ENCODE measurements around the gene NDUFA6. TPM values are rescaled to one million over a fixed set of nuclear protein-coding genes. Genes with fewer than 3 reads are reported as not detected.
A peak's percentile ranks its signal among the peaks of the same experiment; 100 is the strongest.
"Not testable (repeated sequence)": the region's sequence is repeated elsewhere in the genome, so short reads cannot be mapped to it uniquely, and the experiment has no call there.

Gene NDUFA6
- total RNA-seq, result 68.3 TPM

DNA sequence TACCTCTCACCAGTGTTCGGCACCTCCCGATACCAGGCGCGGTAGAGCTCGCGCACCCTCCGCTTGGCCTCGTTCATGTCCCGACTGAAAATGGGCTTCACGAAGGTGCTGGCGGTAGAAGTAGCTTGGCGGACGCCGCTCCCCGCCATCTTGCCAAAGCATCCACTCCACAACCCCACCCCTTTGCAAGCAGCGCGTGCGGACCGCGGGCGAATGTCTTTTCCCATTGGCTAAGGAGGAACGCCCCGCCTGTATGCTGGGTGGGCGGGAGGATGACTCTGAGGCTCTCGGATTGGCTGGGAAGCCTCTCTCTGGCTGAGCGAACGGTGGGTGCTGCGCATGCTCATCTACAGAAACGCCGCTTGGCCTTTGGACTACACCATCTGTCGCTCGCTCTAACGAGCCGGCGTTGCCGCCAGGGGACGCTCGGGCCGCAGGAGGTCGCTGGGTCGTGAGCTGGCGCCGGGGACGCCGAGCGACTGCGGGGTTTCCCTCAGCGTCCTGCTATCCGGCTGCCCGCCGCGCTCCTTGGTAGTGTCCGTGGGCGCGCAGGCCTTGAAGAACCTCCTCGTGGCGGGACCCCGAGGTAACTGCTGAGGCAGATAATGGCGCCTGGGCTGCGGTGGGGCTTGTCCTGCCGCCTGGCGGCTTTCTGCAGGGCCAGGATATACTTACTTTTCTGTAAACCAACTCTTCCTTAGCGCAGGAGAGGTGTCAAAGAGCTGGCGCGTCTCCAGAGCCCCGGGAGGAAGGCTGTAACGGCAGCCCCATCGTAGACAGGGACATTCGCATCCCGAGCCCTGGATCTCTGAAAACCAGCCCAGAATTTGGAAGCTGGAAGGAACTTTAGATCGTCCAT is at the start of gene NDUFA6:
Gene NDUFA6, minus strand, starts transcription at position 177 of the 859 bp plus-strand sequence. Its CDS starts 28 bp downstream, at position 149.
- peak; percentile 100 for DNase-seq

DNA sequence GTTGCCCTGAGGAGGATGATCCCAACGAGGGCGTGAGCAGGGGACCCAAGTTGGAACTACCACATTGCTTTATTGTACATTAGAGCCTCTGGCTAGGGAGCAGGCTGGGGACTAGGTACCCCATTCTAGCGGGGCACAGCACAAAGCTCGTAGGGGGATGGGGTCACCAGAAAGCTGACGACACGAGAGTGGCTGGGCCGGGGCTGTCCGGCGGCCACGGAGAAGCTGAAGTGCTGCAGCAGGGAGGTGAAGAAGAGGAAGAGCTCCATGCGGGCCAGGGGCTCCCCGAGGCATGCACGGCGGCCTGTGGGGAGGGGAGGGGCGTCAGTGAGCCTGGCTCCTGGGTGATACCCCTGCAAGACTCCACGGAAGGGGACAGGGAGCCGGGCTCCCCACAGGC is 49.6 kb upstream of the NDUFA6 start:
- DNase-seq, result not testable (repeated sequence)

DNA sequence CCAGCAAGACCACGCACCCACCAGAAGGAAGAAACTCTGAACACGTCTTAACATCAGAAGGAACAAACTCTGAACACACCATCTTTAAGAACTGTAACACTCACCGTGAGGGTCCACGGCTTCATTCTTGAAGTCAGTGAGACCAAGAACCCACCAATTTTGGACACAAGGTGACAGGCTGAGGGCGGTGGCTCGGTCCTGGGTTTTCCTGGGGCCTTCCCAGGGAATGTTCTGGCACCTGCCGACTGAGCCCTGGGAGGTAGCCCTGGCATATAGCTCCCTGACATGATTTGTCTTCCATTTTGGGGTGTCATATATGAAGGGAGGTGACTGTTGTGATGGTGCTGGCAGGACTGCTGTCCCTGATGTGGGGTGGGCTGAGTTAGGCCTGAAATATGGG is 48.9 kb upstream of the NDUFA6 start:
- not testable (repeated sequence) for DNase-seq

DNA sequence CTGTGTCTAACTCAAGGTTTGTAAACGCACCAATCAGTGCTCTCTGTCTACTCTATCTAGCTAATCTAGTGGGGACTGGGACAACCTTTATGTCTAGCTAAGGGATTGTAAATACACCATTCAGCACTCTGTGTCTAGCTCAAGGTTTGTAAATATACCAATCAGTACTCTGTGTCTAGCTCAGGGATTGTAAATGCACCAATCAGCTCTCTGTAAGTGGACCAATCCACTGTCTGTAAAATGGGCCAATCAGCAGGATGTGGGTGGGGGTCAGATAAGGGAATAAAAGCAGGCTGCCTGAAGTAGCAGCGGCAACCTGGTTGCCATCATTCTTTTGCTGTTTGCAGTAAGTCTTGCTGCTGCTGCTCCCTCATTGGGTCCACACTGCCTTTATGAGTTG is 48.4 kb upstream of the NDUFA6 start:
- DNase-seq, result no peak

DNA sequence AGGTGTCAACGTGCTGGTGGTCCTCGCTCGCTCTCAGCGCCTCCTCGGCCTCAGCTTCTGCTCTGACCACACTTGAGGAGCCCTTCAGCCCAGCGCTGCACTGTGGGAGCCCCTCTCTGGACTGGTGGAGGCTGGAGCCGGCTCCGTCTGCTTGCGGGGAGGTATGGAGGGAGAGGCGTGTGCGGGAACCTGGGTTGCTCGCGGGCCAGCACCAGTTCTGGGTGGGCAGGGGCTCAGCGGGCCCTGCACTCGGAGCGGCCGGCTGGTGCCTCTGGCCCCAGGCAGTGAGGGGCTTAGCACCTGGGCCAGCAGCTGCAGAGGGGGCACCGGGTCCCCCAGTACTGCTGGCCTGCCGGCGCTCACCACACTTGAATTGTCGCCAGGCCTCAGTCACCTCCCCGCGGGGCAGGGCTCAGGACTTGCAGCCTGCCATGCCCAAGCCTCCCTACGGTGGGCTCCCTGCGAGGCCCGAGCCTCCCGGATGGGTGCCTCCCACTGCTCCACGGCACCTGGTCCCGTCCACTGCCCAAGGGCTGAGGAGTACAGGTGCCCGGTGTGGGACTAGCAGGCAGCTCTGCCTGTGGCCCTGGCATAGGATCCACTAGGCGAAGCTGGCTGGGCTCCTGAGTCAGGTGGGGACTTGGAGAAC is 47.7 kb upstream of the NDUFA6 start:
- DNase-seq, result no peak

DNA sequence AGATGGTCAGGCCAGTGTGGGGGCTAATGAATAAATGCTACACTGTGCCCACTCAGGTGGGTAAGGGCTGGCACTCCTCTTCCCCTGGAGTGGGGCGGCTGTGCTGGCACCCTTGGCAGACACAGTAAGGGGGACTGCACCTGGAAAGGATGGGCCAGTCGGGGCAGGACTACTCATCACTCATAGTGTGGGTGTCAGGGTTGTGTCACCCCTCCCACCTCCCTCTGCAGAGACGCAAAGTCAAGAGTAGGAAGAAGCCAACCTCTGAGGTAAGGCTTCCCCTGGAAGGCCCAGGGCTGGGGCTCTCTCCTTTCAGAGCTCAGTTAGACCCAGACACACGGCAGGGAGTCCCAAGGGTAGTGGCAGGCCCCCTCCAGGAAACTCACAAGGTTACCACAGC is 45.1 kb upstream of the NDUFA6 start:
- DNase-seq, result not testable (repeated sequence)

DNA sequence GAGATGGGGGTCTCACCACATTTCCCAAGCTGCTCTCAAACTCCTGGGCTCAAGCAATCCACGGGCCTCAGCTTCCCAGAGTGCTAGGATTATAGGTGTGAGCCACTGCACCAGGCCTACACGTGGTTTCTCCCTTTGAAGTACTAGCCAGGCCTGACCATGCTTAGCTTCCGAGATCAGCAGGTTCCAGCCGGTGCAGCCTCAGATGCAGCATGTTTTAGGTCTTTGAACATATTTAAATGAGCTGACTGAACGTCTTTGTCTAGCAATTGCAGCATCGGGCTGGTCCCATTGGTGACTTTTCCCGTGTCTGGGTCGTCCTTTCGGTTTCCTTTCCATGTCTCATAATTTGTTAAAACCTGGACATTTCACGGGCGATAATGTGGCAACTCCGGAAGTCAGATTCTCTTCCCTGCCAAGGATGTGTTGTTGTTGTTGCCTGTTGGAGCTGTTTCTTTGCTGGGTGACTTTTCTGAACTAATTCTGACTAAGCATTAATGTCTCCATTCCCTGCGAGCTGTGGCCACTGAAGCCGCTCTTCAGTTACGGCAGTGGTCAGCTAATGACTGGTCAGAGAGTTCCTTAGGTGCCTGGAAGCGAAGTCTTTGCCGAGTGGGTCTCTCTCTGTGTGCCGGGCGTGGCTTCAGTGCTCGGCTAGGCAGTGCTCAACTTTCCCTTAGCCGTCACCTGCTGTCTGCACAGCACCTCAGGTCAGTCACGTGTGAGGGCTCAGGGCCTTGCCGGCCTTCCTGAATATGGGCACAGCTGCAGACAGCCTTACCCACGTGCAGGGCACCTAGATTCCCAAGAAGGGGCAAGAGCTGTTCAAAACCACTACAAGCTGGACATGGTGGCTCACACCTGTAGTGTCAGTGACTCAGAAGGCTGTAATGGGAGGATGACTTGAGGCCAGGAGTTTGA is 43.8 kb upstream of the NDUFA6 start:
- DNase-seq, result no peak

DNA sequence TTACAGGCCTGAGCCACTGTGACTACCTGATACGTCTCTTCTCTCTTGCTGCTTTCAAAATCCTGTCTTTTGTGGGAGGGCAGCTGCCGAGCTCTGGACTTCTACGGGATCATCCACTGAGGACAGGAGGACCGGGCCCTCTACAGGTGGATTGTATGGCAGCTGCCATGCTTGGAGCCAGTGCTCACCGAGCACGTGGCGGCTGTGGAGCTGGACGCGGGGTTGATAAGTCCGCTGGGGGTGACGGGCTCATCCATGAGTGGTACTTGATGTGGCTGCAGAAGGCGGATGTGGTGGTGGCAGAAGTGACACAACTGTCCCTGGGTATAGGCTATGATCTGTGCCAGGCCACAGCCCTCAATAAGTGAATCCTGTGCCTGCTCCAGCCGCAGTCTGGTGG is 41.9 kb upstream of the NDUFA6 start:
- no peak for DNase-seq

DNA sequence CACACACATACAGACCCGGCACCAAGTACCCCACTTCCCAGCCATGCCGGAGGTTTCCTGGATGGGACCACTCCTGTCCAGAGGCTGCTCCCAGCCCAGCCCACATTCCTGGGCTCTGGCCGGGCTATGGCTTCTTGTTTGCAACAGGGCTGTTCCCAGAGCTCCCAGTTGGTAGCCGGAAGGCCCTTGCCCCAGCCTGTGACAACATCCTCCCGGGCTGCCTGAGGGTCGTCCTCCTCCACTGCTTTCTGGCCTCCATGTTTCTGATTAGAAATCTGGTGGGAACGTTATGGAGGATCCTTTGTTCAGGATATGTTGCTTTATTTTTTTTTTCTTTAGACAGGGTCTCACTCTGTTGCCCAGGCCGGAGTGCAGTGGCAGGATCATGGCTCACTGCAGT is 41.0 kb upstream of the NDUFA6 start:
- DNase-seq, result no peak

DNA sequence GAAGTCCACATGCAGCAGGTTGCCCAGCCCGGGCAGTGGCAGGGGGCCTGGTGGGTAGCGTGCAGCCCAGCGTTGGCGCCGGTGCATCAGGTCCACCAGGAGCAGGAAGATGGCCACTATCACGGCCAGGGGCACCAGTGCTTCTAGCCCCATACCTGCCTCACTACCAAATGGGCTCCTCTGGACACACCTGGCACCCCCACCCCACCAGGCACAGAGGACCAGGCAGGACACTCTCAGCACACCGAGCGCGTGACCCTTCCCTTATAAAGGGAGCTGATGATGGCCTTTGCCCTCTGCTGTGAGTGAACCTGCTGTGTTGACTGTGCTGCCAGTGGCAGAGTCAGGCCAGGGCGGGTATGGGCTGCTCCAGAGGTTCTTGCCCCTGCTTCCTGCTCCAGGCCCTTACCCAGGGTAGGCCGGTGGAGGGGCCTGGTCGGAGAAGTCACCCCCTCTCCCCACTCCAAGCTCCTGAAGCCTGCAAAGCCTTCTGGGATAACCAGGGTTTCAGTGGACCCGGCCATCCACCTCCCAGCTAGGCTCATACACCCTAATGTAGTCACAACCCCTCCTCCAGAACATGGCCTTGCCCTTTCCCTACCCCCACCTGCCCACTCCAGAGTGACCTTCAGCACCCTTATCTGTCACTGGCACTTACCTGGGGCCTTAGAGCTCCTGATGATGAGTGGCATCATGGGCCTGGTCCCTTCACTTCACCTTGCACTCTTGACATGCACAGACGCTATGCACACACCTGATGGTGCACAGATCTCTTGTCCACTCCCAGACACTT is 40.3 kb upstream of the NDUFA6 start, which contains the start of gene CYP2D6:
Gene CYP2D6, minus strand, starts transcription at position 172 of the 793 bp plus-strand sequence. Its CDS starts 19 bp downstream, at position 153.
- not testable (repeated sequence) for DNase-seq

DNA sequence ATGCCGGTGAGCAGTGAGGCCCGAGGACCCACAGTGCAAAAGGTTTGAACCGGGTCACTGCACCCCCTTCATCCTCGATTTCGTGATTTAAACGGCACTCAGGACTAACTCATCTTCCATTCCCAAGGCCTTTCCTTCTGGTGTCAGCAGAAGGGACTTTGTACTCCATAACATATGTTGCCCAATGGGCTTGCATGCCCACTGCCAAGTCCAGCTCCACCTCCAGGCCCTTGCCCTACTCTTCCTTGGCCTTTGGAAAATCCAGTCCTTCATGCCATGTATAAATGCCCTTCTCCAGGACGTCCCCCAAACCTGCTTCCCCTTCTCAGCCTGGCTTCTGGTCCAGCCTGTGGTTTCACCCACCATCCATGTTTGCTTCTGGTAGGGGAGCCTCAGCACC is 39.6 kb upstream of the NDUFA6 start:
- not testable (repeated sequence) for DNase-seq

DNA sequence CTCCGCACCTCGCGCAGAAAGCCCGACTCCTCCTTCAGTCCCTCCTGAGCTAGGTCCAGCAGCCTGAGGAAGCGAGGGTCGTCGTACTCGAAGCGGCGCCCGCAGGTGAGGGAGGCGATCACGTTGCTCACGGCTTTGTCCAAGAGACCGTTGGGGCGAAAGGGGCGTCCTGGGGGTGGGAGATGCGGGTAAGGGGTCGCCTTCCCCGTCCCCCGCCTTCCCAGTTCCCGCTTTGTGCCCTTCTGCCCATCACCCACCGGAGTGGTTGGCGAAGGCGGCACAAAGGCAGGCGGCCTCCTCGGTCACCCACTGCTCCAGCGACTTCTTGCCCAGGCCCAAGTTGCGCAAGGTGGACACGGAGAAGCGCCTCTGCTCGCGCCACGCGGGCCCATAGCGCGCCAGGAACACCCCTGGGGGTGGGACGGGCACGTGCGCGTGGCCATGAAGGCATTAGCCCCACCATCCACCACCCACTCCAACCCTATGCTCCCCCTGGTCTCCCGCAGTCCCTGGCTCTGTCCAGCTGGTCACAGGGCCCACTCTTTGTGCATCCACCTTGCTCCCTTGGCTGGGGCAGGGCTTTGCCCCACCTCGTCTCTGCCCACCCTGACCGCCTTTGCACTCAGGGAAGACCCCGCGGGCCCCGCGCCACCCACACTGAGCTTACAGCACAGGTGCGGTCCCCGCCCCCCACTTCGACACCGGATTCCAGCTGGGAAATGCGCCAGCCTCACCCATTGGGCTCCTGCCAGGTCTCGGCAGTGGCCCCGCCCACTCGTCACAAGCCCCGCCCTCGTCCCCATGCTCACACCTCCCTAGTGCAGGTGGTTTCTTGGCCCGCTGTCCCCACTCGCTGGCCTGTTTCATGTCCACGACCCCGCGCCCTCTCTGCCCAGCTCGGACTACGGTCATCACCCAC is 38.5 kb upstream of the NDUFA6 start:
- peak; percentile 37 for DNase-seq

DNA sequence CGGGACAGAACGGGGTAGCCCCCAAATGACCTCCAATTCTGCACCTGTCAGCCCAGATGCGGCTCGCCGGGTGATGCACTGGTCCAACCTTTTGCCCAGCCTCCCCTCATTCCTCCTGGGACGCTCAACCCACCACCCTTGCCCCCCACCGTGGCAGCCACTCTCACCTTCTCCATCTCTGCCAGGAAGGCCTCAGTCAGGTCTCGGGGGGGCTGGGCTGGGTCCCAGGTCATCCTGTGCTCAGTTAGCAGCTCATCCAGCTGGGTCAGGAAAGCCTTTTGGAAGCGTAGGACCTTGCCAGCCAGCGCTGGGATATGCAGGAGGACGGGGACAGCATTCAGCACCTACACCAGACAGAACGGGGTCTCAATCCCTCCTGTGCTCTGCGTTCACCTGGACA is 37.4 kb upstream of the NDUFA6 start:
- DNase-seq, result not testable (repeated sequence)

DNA sequence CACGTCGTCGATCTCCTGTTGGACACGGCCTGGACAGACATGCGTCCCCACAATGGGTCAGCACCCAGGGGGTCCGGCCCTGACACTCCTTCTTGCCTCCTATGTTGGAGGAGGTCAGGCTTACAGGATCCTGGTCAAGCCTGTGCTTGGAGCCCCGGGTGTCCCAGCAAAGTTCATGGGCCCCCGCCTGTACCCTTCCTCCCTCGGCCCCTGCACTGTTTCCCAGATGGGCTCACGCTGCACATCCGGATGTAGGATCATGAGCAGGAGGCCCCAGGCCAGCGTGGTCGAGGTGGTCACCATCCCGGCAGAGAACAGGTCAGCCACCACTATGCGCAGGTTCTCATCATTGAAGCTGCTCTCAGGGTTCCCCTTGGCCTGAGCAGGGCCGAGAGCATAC is 37.0 kb upstream of the NDUFA6 start:
- no peak for DNase-seq

DNA sequence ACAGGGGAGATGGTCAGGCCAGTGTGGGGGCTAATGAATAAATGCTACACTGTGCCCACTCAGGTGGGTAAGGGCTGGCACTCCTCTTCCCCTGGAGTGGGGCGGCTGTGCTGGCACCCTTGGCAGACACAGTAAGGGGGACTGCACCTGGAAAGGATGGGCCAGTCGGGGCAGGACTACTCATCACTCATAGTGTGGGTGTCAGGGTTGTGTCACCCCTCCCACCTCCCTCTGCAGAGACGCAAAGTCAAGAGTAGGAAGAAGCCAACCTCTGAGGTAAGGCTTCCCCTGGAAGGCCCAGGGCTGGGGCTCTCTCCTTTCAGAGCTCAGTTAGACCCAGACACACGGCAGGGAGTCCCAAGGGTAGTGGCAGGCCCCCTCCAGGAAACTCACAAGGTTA is 33.0 kb upstream of the NDUFA6 start:
- not testable (repeated sequence) for DNase-seq

DNA sequence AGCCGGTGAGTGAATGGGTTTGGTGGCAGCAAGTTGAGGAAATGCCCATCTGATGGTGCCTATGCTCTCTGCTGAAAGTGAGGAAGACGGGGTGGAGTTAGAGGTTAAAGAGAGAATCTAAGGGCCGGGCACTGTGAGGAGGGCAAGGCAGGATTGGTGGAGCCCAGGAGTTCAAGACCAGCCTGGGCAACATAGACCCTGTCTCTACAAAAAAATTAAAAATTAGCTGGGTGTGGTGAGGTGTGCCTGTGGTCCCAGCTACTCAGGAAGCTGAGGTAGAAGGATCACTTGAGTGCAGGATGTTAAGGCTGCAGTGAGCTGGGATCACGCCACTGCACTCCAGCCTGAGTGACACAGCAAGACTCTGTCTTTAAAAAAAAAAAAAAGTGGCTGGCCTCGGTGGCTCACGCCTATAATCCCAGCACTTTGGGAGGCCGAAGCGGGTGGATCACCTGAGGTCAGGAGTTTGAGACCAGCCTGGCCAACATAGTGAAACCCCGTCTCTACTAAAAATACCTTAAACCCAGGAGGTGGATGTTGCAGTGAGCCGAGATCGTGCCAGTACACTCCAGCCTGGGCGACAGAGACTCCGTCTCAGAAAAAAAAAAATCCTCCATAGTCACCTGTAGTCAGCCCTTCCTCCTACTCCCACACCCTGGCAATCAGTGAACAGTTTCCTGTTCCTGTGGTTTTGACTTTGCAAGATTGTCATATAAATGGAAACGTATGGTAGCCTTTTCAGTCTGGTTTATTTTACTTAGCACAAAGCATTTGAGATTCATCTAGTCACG is 29.9 kb upstream of the NDUFA6 start:
- not testable (repeated sequence) for DNase-seq

DNA sequence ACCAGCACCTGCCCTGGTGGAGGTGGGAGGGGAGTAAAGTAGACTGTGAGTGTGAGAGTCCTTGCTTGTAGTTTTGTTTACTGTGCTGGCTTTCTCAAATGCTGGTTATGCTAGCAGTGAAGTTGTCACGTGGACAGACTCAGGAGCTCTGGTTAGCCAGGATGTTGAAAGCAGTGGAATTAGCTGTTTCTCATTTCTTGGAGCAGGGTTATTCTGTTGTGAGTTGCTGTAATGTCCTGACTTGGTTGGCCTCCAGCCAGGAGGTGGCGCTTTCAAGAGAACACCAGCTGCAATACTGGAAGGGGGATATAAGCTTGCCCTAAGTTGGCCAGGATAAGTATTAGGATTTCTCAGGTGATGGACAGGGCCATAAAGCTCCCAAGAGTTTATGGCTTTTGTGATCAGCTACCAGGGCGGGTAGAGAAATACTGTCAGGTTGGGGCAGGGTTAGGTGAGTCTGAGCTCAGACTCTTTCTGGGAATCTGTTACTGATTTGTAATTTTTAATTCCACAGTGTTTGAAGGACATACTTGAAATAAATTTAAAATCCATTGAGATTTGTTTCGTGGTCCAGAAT is 26.4 kb upstream of the NDUFA6 start:
- peak; percentile 44 for DNase-seq

DNA sequence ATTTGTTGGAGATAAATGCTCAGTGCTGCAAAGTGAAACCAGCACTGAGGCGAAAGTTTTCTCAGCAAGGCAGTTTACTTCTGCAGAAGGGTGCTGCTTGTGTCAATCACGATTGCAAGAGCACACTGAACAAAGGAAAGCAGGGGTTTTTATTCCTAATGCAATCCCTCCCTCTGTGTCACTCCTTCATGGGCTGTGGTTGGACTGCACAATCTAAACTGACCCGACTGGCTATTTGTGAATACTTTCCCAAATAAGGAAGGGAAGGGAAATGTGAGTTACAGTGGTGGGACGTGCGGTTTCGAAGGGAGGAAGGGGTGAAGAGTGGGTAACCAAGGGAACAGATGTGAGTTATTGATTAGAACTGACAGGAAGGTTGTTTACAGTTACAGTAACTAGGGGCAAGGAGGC is 24.9 kb upstream of the NDUFA6 start:
- DNase-seq, result not testable (repeated sequence)

DNA sequence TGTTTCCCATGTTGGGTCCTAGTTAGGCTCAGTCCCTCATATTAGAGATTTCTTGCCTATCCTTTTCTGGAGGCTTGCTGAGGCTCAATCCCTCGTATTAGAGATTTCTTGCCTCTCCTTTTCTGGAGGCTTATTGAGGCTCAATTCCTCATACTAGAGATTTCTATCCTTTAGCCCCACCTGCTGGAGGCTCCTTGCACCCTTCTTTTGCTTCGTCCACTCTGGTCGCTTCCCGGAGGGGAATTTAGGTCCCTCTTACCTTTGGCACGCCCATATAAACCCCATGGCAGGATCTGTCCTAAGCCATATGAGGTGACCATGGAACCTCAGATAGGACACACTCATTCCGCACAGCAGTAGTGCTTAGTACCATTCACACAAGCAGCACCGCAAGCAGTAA is 24.1 kb upstream of the NDUFA6 start:
- no peak for DNase-seq

All from tongue (tissue), 2 donors.